Type B pancreatic cell (in vitro differentiated cells): ENCODE data around the gene ZC3H4. TPM values are rescaled to one million over a fixed set of nuclear protein-coding genes. Genes with fewer than 3 reads are reported as not detected.
A peak's percentile ranks its signal among the peaks of the same experiment; 100 is the strongest.

Source experiments
- DNase-seq: peaks from one replicate; pipeline ENCODE4 v3.0.0; 2021; ENCODE audit warnings: mixed read lengths; ENCODE audit not compliant: unreplicated experiment; ENCODE audit errors: extremely low spot score
- H3K27ac Mint-ChIP-seq: 2 replicates; pipeline ENCODE4 v1.8.0; 2021; ENCODE audit warnings: mild to moderate bottlenecking, mixed read lengths
- H3K27me3 Mint-ChIP-seq: 2 replicates; pipeline ENCODE4 v1.8.0; 2021; ENCODE audit warnings: mixed read lengths
- H3K36me3 Mint-ChIP-seq: 2 replicates; pipeline ENCODE4 v1.8.0; 2021; ENCODE audit warnings: mixed read lengths
- H3K4me1 Mint-ChIP-seq: one replicate; pipeline ENCODE4 v1.8.0; 2021; ENCODE audit warnings: mixed read lengths; ENCODE audit not compliant: unreplicated experiment
- H3K4me3 Mint-ChIP-seq: 2 replicates; pipeline ENCODE4 v1.8.0; 2021; ENCODE audit warnings: mild to moderate bottlenecking, mixed read lengths
- H3K9me3 Mint-ChIP-seq: 2 replicates; pipeline ENCODE4 v1.8.0; 2021; ENCODE audit warnings: mixed read lengths
- total RNA-seq: library from RNA; stranded (reverse); gene quantifications from 2 replicates; pipeline ENCODE4 v1.2.1, GENCODE V29; 2021; ENCODE audit warnings: low replicate concordance
- TF ChIP-seq, protein P1 (sequence below): fragments of 200-600 bp; sonication (generic); conservative IDR thresholded peaks from 2 replicates; pipeline ENCODE4 v1.5.0; 2021; ENCODE audit warnings: antibody characterized with exemption, mild to moderate bottlenecking

ZC3H4 gene
- total RNA-seq, 1 donor from 2014 or later = 71.4 TPM

GRCh38 chr19:47107953-47108746 lies 5.4 kb downstream of the ZC3H4 start:
- no peak for DNase-seq
- Mint-ChIP-seq H3K36me3 (peaks cover 19% of the 10 kb centered on the region), H3K4me1 (peaks cover 43% of the 10 kb centered on the region), H3K4me3 (peak overlapping the region; percentile 74), H3K27ac (peak overlapping the region; percentile 100), H3K27me3 (peaks cover 2% of the 10 kb centered on the region), H3K9me3 (no peaks in the 10 kb centered on the region)
- TF ChIP-seq, protein P1, sequence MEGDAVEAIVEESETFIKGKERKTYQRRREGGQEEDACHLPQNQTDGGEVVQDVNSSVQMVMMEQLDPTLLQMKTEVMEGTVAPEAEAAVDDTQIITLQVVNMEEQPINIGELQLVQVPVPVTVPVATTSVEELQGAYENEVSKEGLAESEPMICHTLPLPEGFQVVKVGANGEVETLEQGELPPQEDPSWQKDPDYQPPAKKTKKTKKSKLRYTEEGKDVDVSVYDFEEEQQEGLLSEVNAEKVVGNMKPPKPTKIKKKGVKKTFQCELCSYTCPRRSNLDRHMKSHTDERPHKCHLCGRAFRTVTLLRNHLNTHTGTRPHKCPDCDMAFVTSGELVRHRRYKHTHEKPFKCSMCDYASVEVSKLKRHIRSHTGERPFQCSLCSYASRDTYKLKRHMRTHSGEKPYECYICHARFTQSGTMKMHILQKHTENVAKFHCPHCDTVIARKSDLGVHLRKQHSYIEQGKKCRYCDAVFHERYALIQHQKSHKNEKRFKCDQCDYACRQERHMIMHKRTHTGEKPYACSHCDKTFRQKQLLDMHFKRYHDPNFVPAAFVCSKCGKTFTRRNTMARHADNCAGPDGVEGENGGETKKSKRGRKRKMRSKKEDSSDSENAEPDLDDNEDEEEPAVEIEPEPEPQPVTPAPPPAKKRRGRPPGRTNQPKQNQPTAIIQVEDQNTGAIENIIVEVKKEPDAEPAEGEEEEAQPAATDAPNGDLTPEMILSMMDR = no peak

- peaks cover 19% of the 10 kb centered on the region for H3K36me3 Mint-ChIP-seq
- DNase-seq = no peak
- no peaks in the 10 kb centered on the region for H3K9me3 Mint-ChIP-seq
Measured at GRCh38 chr19:47107202-47107952, 6.2 kb downstream of the ZC3H4 start.

GRCh38 chr19:47106821-47107201 lies 6.8 kb downstream of the ZC3H4 start:
- Mint-ChIP-seq H3K36me3 (peaks cover 19% of the 10 kb centered on the region), H3K4me1 (peaks cover 55% of the 10 kb centered on the region), H3K27me3 (no peaks in the 10 kb centered on the region), H3K27ac (peak overlapping the region; percentile 100), H3K4me3 (peak overlapping the region; percentile 74), H3K9me3 (no peaks in the 10 kb centered on the region)
- DNase-seq = no peak
- TF ChIP-seq, protein P1 = no peak

More at GRCh38 chr19:47107202-47107952, 6.2 kb downstream of the ZC3H4 start:
- Mint-ChIP-seq H3K4me1 (peaks cover 51% of the 10 kb centered on the region), H3K27ac (peak overlapping the region; percentile 100), H3K4me3 (peak overlapping the region; percentile 74), H3K27me3 (no peaks in the 10 kb centered on the region)
- TF ChIP-seq, protein P1 = no peak

DNA sequence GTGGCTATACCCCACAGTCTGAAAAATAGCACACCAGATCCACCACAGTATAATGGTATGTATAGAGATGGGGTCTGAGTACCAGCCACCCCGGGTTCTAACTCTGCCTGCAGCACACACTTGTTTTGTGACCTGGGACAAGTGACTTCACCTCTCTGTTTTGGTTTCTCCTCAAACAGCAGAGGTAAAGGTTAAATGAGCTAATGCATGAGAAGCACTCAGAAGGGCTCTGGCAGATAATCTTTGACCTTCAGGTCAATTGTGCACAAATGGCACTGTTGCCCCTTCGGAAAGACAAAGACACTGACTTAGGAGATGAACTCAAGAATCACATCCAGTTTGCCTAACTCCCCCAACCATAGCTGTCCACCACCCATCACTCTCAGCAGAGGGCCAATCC lies 7.7 kb downstream of the ZC3H4 start:
- Mint-ChIP-seq H3K9me3 (no peaks in the 10 kb centered on the region), H3K4me1 (peaks cover 55% of the 10 kb centered on the region), H3K36me3 (peaks cover 19% of the 10 kb centered on the region), H3K27ac (no peak overlapping the region), H3K27me3 (no peaks in the 10 kb centered on the region), H3K4me3 (no peak overlapping the region)
- DNase-seq = no peak
- TF ChIP-seq, protein P1 = no peak

DNA sequence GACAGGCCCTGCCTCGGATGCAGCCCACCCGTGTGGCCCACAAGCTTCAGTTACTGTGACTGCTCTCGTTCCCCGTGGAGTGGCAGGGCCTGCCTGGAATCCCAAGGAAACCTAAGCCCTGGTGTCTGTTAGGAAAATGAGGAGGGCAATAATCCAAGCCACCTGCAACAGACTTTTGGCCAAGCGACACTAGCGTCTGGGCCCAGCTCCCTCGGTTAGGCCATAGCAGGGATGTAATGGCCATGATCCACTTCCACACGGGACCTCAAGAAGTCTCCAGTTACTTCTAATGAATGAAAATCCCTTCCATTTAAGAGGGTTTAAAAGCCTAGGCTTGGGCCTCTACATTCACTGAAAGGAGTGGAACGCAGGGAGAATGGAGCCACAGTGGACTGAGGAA lies 8.9 kb downstream of the ZC3H4 start:
- H3K9me3 Mint-ChIP-seq = no peaks in the 10 kb centered on the region
- no peaks in the 10 kb centered on the region for H3K27me3 Mint-ChIP-seq
- TF ChIP-seq, protein P1 = no peak
- peaks cover 11% of the 10 kb centered on the region for H3K36me3 Mint-ChIP-seq
- H3K4me1 Mint-ChIP-seq = peaks cover 52% of the 10 kb centered on the region
- no peak overlapping the region for H3K27ac Mint-ChIP-seq
- DNase-seq = no peak
- no peak overlapping the region for H3K4me3 Mint-ChIP-seq
